KBM-7 (cell line): ENCODE results near the gene CAMKK1.
A peak's percentile ranks its signal among the peaks of the same experiment; 100 is the strongest.

Experiments used
- DNase-seq: peaks from one replicate; pipeline ENCODE4 v3.0.0-alpha.2; 2015
- in situ Hi-C: fragments of 300-500 bp; cut with MboI; formaldehyde crosslinking; loops from 2 replicates; pipeline ENCODE4 v1.14.3; 2020; ENCODE audit warnings: low sequenced_read_pairs, low pct_unique_long_range_greater_than_20kb, mixed read lengths

CAMKK1 gene

DNA sequence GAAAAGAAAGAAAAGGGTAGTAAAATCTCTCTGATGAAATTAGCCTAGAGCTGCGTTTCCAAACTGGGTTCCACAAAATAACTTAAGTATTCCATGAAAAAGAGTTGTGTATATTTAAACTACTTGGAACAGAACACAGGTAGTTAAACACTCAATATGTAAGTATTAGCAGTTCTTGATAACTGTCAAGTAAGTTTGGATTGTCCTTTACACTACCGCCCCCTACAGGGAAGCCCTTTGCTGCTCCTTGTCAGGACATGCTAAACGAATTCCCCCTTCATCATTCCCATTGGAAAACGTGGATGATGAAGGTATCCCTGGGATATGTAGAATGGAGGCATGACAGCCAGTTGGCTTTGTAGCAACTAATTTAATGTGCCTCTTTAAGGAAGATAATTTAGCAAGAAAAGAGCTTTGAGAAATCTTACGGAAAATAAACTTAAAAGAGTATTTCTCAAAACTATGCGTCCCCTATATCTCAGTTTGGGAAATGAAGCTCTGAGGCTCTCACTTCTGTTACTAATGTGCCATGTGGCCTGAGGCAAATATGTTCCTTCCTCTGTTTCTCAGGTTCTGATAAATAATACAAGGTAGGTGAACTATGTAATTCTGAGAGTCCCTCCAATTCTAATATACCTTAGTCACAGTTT lies 65.6 kb downstream of the CAMKK1 start:
- peak; percentile 60 for DNase-seq
- in situ Hi-C loops, result no loop called here

- in situ Hi-C loops, result no loop called here
- DNase-seq, result no peak
Measured at GRCh38 chr17:3826191-3826590, 66.7 kb downstream of the CAMKK1 start.

GRCh38 chr17:3821101-3821500 lies 71.8 kb downstream of the CAMKK1 start:
- no peak for DNase-seq
- in situ Hi-C loops, result no loop called here

GRCh38 chr17:3818786-3819185 lies 74.1 kb downstream of the CAMKK1 start:
- DNase-seq, result no peak
- in situ Hi-C loops, result no loop called here

GRCh38 chr17:3817851-3818605 lies 74.8 kb downstream of the CAMKK1 start:
- no peak for DNase-seq
- in situ Hi-C loops, result no loop called here

DNA sequence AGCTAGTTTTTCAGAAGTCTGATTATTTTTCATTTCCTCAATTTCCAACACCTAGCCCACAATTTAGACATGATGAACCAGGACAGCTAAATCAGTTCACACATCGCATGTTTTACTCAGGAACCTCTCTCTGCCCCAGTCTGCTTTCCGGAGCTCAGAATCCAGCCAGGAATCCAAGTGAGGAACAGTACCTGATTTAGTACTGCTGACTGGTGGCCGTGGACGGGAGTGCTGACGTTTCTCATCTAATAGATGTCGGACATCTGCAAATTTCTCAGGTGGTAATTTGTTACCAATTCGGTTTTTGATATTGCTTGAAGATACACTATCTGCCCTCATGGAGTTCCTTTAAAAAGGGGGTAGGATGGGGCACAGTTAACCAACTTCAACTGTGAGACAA lies 76.9 kb downstream of the CAMKK1 start:
- in situ Hi-C loops, result no loop called here
- DNase-seq, result no peak

DNA sequence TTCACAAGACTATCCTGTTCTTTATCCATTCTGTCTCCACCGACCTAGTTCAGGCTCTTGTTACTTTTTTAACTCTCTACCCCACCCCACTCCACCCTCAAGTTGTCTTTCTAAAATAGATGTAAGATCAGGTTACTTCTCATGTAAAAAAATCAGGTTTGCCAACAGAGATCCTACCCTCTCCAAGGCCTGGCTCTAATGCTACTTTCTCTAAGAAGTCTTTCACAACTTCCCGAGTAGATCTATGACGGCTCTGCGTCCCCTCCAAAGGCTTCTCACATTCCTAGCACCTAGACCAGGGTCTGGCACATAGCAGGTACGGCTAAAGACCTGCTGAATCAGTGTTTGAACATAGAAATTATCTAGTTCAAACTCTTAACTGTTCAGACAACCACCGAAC lies 77.7 kb downstream of the CAMKK1 start:
- no peak for DNase-seq
- in situ Hi-C loops, result no loop called here

GRCh38 chr17:3814361-3814760 lies 78.5 kb downstream of the CAMKK1 start:
- in situ Hi-C loops, result no loop called here

DNA sequence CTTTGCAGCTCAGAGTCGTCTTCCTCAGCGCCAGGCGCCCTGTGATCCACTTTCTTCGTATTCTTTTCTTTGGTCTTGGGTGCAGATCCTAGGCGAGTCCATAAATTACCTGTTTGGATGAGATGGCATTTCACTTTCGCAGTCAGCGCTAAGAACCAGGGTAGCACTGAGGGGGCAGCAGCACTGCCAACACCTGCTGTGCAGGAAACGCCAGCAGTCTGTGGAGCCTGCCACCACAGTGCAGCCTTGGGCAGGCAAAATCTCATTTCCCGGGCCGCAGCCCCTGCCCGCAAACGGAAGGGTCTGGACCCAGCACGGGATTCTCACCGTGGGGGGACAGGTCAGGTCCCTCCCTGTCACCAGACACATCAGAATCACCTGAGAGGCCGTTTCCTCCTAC lies 79.7 kb downstream of the CAMKK1 start:
- no peak for DNase-seq
- in situ Hi-C loops, result no loop called here

More at GRCh38 chr17:3814361-3814760, 78.5 kb downstream of the CAMKK1 start:
- no peak for DNase-seq

- in situ Hi-C loops, result no loop called here
- DNase-seq, result no peak
Measured at GRCh38 chr17:3812771-3813170, 80.1 kb downstream of the CAMKK1 start.

GRCh38 chr17:3812284-3812683 lies 80.6 kb downstream of the CAMKK1 start:
- no peak for DNase-seq
- in situ Hi-C loops, result no loop called here
